ENCODE data around the gene GALNT14. TPM values are rescaled to one million over a fixed set of nuclear protein-coding genes. Genes with fewer than 3 reads are reported as not detected.

GALNT14 gene
- total RNA-seq, 2 experiments from 2014 or later: 1.1 to 1.5 TPM

- no peaks in the 10 kb centered on the region for H3K9me3 Mint-ChIP-seq
- H3K4me1 Mint-ChIP-seq (ENCODE audit: low read depth): no peaks in the 10 kb centered on the region
- H3K36me3 Mint-ChIP-seq (ENCODE audit: low read depth): no peaks in the 10 kb centered on the region
- no peak for DNase-seq
- H3K27me3 Mint-ChIP-seq (ENCODE audit: low read depth): peaks cover 2% of the 10 kb centered on the region
- intact Hi-C loops (cut with micrococcal nuclease): no loop called here
- no peak overlapping the region for H3K27ac Mint-ChIP-seq
- no peak overlapping the region for H3K4me3 Mint-ChIP-seq
- CTCF ChIA-PET: interaction anchor here (1.1 to 2.3 kb wide), 4 partner anchors 12 to 21 kb away, joined by 3 to 10 read pairs (median 4); partner anchors contain the start of gene GALNT14
Measured at GRCh38 chr2:31150120-31150670, 12.0 kb upstream of the GALNT14 start.

- Mint-ChIP-seq H3K9me3 (no peaks in the 10 kb centered on the region), H3K4me3 (no peak overlapping the region), H3K27ac (no peak overlapping the region), H3K4me1 (ENCODE audit: low read depth) (no peaks in the 10 kb centered on the region), H3K36me3 (ENCODE audit: low read depth) (no peaks in the 10 kb centered on the region), H3K27me3 (ENCODE audit: low read depth) (no peaks in the 10 kb centered on the region)
- no peak for DNase-seq
- intact Hi-C loops (cut with micrococcal nuclease): no loop called here
- CTCF ChIA-PET: interaction anchor here (2.2 kb wide), 1 partner anchor 21 kb away, joined by 5 read pairs; no protein-coding TSS in a partner anchor
Measured at GRCh38 chr2:31148514-31148913, 10.3 kb upstream of the GALNT14 start.

- intact Hi-C loops (cut with micrococcal nuclease): no loop called here
- Mint-ChIP-seq H3K9me3 (no peaks in the 10 kb centered on the region), H3K4me1 (ENCODE audit: low read depth) (no peaks in the 10 kb centered on the region), H3K27me3 (ENCODE audit: low read depth) (no peaks in the 10 kb centered on the region), H3K27ac (no peak overlapping the region), H3K4me3 (no peak overlapping the region), H3K36me3 (ENCODE audit: low read depth) (no peaks in the 10 kb centered on the region)
- CTCF ChIA-PET: no interaction called here
- no peak for DNase-seq
Measured at GRCh38 chr2:31147645-31148044, 9.4 kb upstream of the GALNT14 start.

GRCh38 chr2:31142110-31142509 lies 3.9 kb upstream of the GALNT14 start:
- Mint-ChIP-seq H3K4me1 (ENCODE audit: low read depth) (peaks cover 1% of the 10 kb centered on the region), H3K27ac (no peak overlapping the region), H3K9me3 (no peaks in the 10 kb centered on the region), H3K36me3 (ENCODE audit: low read depth) (no peaks in the 10 kb centered on the region), H3K4me3 (no peak overlapping the region), H3K27me3 (ENCODE audit: low read depth) (peaks cover 17% of the 10 kb centered on the region)
- DNase-seq: no peak
- CTCF ChIA-PET: no interaction called here
- intact Hi-C loops (cut with micrococcal nuclease): no loop called here

DNA sequence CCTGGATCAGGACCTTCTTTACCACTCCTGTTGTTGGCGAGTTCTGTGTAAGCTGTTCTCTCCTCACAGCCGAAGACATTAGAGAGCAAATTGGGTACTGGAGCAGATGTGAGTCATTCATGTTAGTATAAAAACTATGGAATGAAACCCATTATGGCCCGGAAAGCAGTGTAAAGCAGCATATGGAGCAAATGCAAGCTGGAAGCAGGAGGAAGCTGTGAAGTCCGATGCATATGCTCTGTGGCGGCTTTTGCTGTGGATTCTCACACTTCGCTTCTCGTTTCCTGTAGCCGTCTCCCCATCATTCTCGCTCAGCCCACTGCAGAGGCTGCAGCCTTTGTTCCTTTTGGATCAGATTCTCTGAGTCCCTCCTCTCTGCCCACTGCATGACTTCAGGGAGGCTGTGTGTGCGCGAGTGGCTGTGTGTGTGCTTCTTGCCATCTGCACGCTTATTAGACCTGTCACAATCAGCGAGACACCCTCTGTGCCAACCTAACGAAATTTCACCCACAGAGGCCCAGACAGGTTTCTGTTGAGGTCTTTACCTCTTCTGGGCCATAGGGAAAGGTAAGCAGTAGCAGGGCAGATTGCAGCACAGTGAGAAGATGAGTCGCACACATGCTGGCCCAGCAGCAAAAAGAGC lies 3.3 kb upstream of the GALNT14 start:
- H3K9me3 Mint-ChIP-seq: no peaks in the 10 kb centered on the region
- intact Hi-C loops (cut with micrococcal nuclease): no loop called here
- H3K36me3 Mint-ChIP-seq (ENCODE audit: low read depth): no peaks in the 10 kb centered on the region
- DNase-seq: no peak
- H3K4me1 Mint-ChIP-seq (ENCODE audit: low read depth): peaks cover 6% of the 10 kb centered on the region
- CTCF ChIA-PET: interaction anchor here (1.2 to 1.4 kb wide), 2 partner anchors 29 to 191 kb away, joined by 3 to 4 read pairs; no protein-coding TSS in a partner anchor
- H3K4me3 Mint-ChIP-seq: no peak overlapping the region
- H3K27ac Mint-ChIP-seq: no peak overlapping the region
- H3K27me3 Mint-ChIP-seq (ENCODE audit: low read depth): peaks cover 22% of the 10 kb centered on the region

GRCh38 chr2:31140151-31140550 lies 1.9 kb upstream of the GALNT14 start:
- intact Hi-C loops (cut with micrococcal nuclease): no loop called here
- Mint-ChIP-seq H3K9me3 (no peaks in the 10 kb centered on the region), H3K36me3 (ENCODE audit: low read depth) (no peaks in the 10 kb centered on the region), H3K27me3 (ENCODE audit: low read depth) (peaks cover 36% of the 10 kb centered on the region), H3K27ac (no peak overlapping the region), H3K4me3 (no peak overlapping the region), H3K4me1 (ENCODE audit: low read depth) (peaks cover 6% of the 10 kb centered on the region)
- CTCF ChIA-PET: interaction anchor here (1.2 to 1.4 kb wide), 2 partner anchors 30 to 193 kb away, joined by 3 to 4 read pairs; no protein-coding TSS in a partner anchor
- DNase-seq: no peak

- CTCF ChIA-PET: interaction anchor here (1.0 to 1.5 kb wide), 2 partner anchors 277 to 429 kb away, joined by 3 to 4 read pairs; no protein-coding TSS in a partner anchor
- no peaks in the 10 kb centered on the region for H3K9me3 Mint-ChIP-seq
Measured at GRCh38 chr2:31139671-31140070, 1.4 kb upstream of the GALNT14 start.

DNA sequence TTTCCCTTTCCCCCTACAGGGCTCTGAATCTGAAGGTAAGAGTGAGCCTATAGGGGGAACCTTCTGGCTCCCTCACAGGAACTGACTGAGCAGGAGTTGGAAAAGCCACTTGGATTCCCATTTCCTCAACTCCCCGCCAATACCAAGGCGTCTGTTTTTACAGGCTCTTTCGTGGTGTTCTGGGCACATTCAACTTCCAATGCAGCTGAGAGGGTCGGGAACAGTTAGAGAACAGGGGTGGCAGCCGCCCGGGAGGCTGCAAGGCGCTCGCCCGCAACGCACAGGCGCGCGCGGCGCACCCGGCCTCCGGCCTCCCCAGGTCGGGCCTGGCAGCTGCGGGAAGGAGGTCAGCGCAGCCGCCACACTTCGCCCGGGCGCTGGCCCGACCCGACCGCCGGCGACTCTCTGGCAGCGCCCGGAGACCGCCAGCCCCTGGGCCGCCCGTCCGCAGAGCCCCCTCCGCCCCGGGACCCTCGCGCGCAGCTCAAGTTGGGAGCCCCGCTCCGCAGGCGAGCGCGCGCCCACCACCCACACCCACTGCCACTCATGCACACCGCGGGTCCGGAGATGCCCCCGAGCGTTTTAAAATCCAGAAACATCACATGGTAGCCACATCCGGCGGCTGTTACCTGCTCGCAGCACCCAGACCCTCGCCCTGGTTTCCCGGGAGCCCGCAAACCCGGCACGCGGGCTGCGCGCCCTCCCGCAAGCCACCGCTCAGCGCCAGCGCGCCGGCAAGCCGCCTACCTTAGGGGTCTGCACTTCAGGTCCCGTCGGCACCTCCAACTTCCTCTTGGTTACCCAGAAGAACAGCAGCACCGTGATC lies 816 bp downstream of the GALNT14 start:
- Mint-ChIP-seq H3K27me3 (ENCODE audit: low read depth) (peaks cover 57% of the 10 kb centered on the region), H3K4me3 (peak overlapping the region; percentile 68), H3K9me3 (no peaks in the 10 kb centered on the region), H3K4me1 (ENCODE audit: low read depth) (peaks cover 6% of the 10 kb centered on the region), H3K27ac (no peak overlapping the region), H3K36me3 (ENCODE audit: low read depth) (no peaks in the 10 kb centered on the region)
- CTCF ChIA-PET: interaction anchor here (1.1 to 1.5 kb wide), 4 partner anchors 33 to 424 kb away, joined by 3 to 5 read pairs (median 4); no protein-coding TSS in a partner anchor
- no peak for DNase-seq
- intact Hi-C loops (cut with micrococcal nuclease): loop anchor here (1.0 to 10.0 kb wide), 4 partner anchors 33 to 973 kb away; no protein-coding TSS in a partner anchor

More at GRCh38 chr2:31139671-31140070, 1.4 kb upstream of the GALNT14 start:
- Mint-ChIP-seq H3K27me3 (ENCODE audit: low read depth) (peaks cover 41% of the 10 kb centered on the region), H3K27ac (no peak overlapping the region), H3K36me3 (ENCODE audit: low read depth) (no peaks in the 10 kb centered on the region), H3K4me3 (no peak overlapping the region), H3K4me1 (ENCODE audit: low read depth) (peaks cover 6% of the 10 kb centered on the region)
- DNase-seq: no peak
- intact Hi-C loops (cut with micrococcal nuclease): loop anchor here (10.0 kb wide), 2 partner anchors 425 to 975 kb away; no protein-coding TSS in a partner anchor

DNA sequence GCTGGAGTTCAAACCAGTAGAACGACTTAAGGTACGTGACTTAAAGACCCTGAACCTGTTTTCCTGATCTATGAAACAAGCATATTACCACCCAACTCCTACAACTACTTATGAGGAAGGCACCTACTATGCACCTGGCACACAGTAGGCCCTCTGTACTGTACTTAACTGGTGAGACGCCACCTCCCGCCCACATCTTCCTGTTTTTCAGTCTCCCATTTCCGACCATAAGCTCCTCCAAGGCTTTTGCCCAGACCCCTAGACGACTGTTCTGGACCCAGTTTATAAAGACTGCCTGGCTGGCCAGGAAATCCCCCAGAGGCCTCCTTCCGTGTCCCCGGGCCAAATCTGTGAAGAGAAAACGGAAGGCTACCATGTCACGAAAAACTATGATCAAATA lies 1.5 kb downstream of the GALNT14 start:
- no peaks in the 10 kb centered on the region for H3K9me3 Mint-ChIP-seq
- DNase-seq: peak; percentile 17
- H3K4me3 Mint-ChIP-seq: peak overlapping the region; percentile 54
- peaks cover 57% of the 10 kb centered on the region for H3K27me3 Mint-ChIP-seq (ENCODE audit: low read depth)
- CTCF ChIA-PET: no interaction called here
- H3K36me3 Mint-ChIP-seq (ENCODE audit: low read depth): no peaks in the 10 kb centered on the region
- H3K27ac Mint-ChIP-seq: no peak overlapping the region
- peaks cover 6% of the 10 kb centered on the region for H3K4me1 Mint-ChIP-seq (ENCODE audit: low read depth)
- intact Hi-C loops (cut with micrococcal nuclease): loop anchor here (10.0 kb wide), 2 partner anchors 422 to 972 kb away; no protein-coding TSS in a partner anchor

- Mint-ChIP-seq H3K4me1 (ENCODE audit: low read depth) (peaks cover 6% of the 10 kb centered on the region), H3K9me3 (no peaks in the 10 kb centered on the region), H3K27me3 (ENCODE audit: low read depth) (peaks cover 57% of the 10 kb centered on the region), H3K27ac (no peak overlapping the region), H3K4me3 (no peak overlapping the region), H3K36me3 (ENCODE audit: low read depth) (no peaks in the 10 kb centered on the region)
- intact Hi-C loops (cut with micrococcal nuclease): loop anchor here (10.0 kb wide), 2 partner anchors 421 to 971 kb away; no protein-coding TSS in a partner anchor
- CTCF ChIA-PET: no interaction called here
- DNase-seq: no peak
Measured at GRCh38 chr2:31136000-31136399, 2.2 kb downstream of the GALNT14 start.

- H3K36me3 Mint-ChIP-seq (ENCODE audit: low read depth): no peaks in the 10 kb centered on the region
- H3K9me3 Mint-ChIP-seq: no peaks in the 10 kb centered on the region
- H3K27me3 Mint-ChIP-seq (ENCODE audit: low read depth): peaks cover 52% of the 10 kb centered on the region
- no peak overlapping the region for H3K4me3 Mint-ChIP-seq
- CTCF ChIA-PET: interaction anchor here (0.9 to 1.2 kb wide), 2 partner anchors 36 to 43 kb away, joined by 3 read pairs; no protein-coding TSS in a partner anchor
- H3K4me1 Mint-ChIP-seq (ENCODE audit: low read depth): peaks cover 6% of the 10 kb centered on the region
- intact Hi-C loops (cut with micrococcal nuclease): loop anchor here (10.0 kb wide), 2 partner anchors 420 to 970 kb away; no protein-coding TSS in a partner anchor
- no peak for DNase-seq
- H3K27ac Mint-ChIP-seq: no peak overlapping the region
Measured at GRCh38 chr2:31134480-31134879, 3.8 kb downstream of the GALNT14 start.

DNA sequence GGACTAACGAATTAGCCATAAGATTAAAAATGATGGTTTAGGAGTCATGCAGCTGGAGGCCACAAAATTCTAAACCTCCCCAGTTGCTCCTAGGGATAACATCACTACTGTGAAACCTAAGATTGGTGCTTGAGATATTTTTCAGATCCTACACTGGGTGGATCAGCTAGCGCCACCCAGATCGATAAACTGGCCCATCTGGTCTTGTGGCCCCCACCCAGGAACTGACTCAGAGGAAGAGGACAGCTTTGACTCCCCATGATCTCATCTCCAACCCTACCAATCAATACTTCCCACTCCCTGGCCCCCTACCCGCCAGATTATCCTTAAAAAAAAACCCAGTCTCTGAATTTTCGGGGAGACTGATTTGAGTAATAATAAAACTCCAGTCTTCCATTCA lies 5.5 kb downstream of the GALNT14 start:
- CTCF ChIA-PET: no interaction called here
- peaks cover 6% of the 10 kb centered on the region for H3K4me1 Mint-ChIP-seq (ENCODE audit: low read depth)
- intact Hi-C loops (cut with micrococcal nuclease): loop anchor here (10.0 kb wide), 2 partner anchors 418 to 968 kb away; no protein-coding TSS in a partner anchor
- H3K36me3 Mint-ChIP-seq (ENCODE audit: low read depth): no peaks in the 10 kb centered on the region
- DNase-seq: no peak
- H3K27me3 Mint-ChIP-seq (ENCODE audit: low read depth): peaks cover 43% of the 10 kb centered on the region
- H3K4me3 Mint-ChIP-seq: no peak overlapping the region
- H3K9me3 Mint-ChIP-seq: no peaks in the 10 kb centered on the region
- H3K27ac Mint-ChIP-seq: no peak overlapping the region
